LNCaP clone FGC (cell line): ENCODE data around the gene SND1.

Source experiments
- DNase-seq: peaks from one replicate; pipeline ENCODE4 v3.0.0-alpha.2; 2011; ENCODE audit warnings: low read depth
- H3K4me3 ChIP-seq: 2 replicates; pipeline ENCODE4 v1.5.1; 2011; ENCODE audit warnings: mild to moderate bottlenecking, low read depth, low read length, control low read depth
- CTCF ChIP-seq: IDR thresholded peaks from 2 replicates; pipeline ENCODE4 v1.5.1; 2012; ENCODE audit warnings: mild to moderate bottlenecking; ENCODE audit not compliant: control insufficient read depth, insufficient read depth; ENCODE audit errors: extremely low read depth

Gene SND1

GRCh38 chr7:127979113-127979727, 327.2 kb downstream of the SND1 start:
- no peak for DNase-seq
- no peak overlapping the region for H3K4me3 ChIP-seq
- no peak for TF ChIP-seq CTCF

GRCh38 chr7:127979728-127980126, 327.7 kb downstream of the SND1 start:
- H3K4me3 ChIP-seq, result no peak overlapping the region
- TF ChIP-seq CTCF, result no peak
- DNase-seq, result no peak

- TF ChIP-seq CTCF, result no peak
- no peak for DNase-seq
- no peak overlapping the region for H3K4me3 ChIP-seq
Observed at GRCh38 chr7:127980901-127981300, 328.9 kb downstream of the SND1 start.

- TF ChIP-seq CTCF, result no peak
- H3K4me3 ChIP-seq, result no peak overlapping the region
- DNase-seq, result no peak
Observed at GRCh38 chr7:127981965-127982364, 330.0 kb downstream of the SND1 start.

GRCh38 chr7:127983804-127984332, 331.9 kb downstream of the SND1 start:
- no peak for DNase-seq
- TF ChIP-seq CTCF, result no peak
- no peak overlapping the region for H3K4me3 ChIP-seq

- TF ChIP-seq CTCF, result no peak
- no peak for DNase-seq
- no peak overlapping the region for H3K4me3 ChIP-seq
Observed at GRCh38 chr7:127986581-127987521, 334.9 kb downstream of the SND1 start.
